ENCODE data around the gene RIPK1. TPM values are rescaled to one million over a fixed set of nuclear protein-coding genes. Genes with fewer than 3 reads are reported as not detected.
A peak's percentile ranks its signal among the peaks of the same experiment; 100 is the strongest.

Gene RIPK1
- total and polyA plus RNA-seq, 9 of the 15 experiments (the other 6 are each of a cell fraction or from before 2014, with no cell fraction given) = 3.8 to 24.9 (median 17.7) TPM

DNA sequence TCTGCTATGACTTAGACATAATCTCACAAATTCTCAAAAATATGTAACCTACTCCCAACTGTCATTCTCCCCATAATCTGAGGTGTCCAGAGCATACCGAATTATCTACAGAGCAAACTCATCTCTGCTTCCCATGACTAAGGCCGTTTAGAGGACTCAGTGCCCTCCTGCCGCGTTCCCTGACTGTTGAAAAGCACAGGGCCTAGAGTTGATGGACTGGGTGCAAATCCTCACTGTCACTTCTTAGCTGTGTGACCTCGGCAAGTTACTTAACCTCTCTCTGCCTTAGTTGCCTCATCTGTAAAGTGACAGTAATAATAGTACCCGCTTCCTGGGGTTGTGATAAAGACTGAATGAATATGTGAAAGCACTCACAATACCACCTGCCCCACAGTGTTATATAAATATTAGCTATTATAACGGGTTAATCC, 93.8 kb downstream of the RIPK1 start (continued):
- TF ChIP-seq, protein P1, sequence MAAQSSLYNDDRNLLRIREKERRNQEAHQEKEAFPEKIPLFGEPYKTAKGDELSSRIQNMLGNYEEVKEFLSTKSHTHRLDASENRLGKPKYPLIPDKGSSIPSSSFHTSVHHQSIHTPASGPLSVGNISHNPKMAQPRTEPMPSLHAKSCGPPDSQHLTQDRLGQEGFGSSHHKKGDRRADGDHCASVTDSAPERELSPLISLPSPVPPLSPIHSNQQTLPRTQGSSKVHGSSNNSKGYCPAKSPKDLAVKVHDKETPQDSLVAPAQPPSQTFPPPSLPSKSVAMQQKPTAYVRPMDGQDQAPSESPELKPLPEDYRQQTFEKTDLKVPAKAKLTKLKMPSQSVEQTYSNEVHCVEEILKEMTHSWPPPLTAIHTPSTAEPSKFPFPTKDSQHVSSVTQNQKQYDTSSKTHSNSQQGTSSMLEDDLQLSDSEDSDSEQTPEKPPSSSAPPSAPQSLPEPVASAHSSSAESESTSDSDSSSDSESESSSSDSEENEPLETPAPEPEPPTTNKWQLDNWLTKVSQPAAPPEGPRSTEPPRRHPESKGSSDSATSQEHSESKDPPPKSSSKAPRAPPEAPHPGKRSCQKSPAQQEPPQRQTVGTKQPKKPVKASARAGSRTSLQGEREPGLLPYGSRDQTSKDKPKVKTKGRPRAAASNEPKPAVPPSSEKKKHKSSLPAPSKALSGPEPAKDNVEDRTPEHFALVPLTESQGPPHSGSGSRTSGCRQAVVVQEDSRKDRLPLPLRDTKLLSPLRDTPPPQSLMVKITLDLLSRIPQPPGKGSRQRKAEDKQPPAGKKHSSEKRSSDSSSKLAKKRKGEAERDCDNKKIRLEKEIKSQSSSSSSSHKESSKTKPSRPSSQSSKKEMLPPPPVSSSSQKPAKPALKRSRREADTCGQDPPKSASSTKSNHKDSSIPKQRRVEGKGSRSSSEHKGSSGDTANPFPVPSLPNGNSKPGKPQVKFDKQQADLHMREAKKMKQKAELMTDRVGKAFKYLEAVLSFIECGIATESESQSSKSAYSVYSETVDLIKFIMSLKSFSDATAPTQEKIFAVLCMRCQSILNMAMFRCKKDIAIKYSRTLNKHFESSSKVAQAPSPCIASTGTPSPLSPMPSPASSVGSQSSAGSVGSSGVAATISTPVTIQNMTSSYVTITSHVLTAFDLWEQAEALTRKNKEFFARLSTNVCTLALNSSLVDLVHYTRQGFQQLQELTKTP (IDR thresholded peaks at IDR 0.05; ENCODE audit: low read depth in 1 of 2, partially characterized antibody in 2 of 2) = peak in 1 of 2 experiments; percentile 51
- TF ChIP-seq ZNF316 (IDR thresholded peaks at IDR 0.05) (peak; percentile 93), FUS (optimal IDR thresholded peaks at IDR 0.05; ENCODE audit: low read depth, low read length) (no peak), ZNF184 (CRISPR knock-in tag; IDR thresholded peaks at IDR 0.05) (no peak), ZNF175 (CRISPR knock-in tag; IDR thresholded peaks at IDR 0.05; ENCODE audit: low read depth) (no peak), SAFB (IDR thresholded peaks at IDR 0.05; ENCODE audit: borderline replicate concordance, low read depth, low read length) (no peak), RHOXF2B (CRISPR knock-in tag; conservative IDR thresholded peaks at IDR 0.05) (no peak), BACH1 (tag; IDR thresholded peaks at IDR 0.05) (peak; percentile 78), ZNF436 (CRISPR knock-in tag; IDR thresholded peaks at IDR 0.05) (no peak), ZBED1 (IDR thresholded peaks at IDR 0.05) (no peak), POLR2AphosphoS2 (IDR thresholded peaks at IDR 0.05; ENCODE audit: low read length) (no peak), RFX7 (CRISPR knock-in tag; IDR thresholded peaks at IDR 0.05) (no peak), ELF1 (tag; IDR thresholded peaks at IDR 0.05) (no peak), SRSF1 (IDR thresholded peaks at IDR 0.05; ENCODE audit: low read depth, low read length) (no peak), SMARCA5 (IDR thresholded peaks at IDR 0.05) (peak; percentile 91), ZNF23 (CRISPR knock-in tag; IDR thresholded peaks at IDR 0.05) (no peak), NBN (IDR thresholded peaks at IDR 0.05; ENCODE audit: low read depth) (no peak), XRCC3 (IDR thresholded peaks at IDR 0.05) (no peak), ZFP36 (IDR thresholded peaks at IDR 0.05; ENCODE audit: low read depth, low read length, partially characterized antibody) (peak; percentile 96), MAFG (tag; conservative IDR thresholded peaks at IDR 0.05) (peak; percentile 86), ZNF384 (IDR thresholded peaks at IDR 0.05; ENCODE audit: low read depth, low read length) (no peak), SAP30 (IDR thresholded peaks at IDR 0.05; ENCODE audit: borderline replicate concordance, insufficient read depth, low read depth, low read length, poor library complexity, severe bottlenecking) (no peak)
- TF ChIP-seq, protein P2, sequence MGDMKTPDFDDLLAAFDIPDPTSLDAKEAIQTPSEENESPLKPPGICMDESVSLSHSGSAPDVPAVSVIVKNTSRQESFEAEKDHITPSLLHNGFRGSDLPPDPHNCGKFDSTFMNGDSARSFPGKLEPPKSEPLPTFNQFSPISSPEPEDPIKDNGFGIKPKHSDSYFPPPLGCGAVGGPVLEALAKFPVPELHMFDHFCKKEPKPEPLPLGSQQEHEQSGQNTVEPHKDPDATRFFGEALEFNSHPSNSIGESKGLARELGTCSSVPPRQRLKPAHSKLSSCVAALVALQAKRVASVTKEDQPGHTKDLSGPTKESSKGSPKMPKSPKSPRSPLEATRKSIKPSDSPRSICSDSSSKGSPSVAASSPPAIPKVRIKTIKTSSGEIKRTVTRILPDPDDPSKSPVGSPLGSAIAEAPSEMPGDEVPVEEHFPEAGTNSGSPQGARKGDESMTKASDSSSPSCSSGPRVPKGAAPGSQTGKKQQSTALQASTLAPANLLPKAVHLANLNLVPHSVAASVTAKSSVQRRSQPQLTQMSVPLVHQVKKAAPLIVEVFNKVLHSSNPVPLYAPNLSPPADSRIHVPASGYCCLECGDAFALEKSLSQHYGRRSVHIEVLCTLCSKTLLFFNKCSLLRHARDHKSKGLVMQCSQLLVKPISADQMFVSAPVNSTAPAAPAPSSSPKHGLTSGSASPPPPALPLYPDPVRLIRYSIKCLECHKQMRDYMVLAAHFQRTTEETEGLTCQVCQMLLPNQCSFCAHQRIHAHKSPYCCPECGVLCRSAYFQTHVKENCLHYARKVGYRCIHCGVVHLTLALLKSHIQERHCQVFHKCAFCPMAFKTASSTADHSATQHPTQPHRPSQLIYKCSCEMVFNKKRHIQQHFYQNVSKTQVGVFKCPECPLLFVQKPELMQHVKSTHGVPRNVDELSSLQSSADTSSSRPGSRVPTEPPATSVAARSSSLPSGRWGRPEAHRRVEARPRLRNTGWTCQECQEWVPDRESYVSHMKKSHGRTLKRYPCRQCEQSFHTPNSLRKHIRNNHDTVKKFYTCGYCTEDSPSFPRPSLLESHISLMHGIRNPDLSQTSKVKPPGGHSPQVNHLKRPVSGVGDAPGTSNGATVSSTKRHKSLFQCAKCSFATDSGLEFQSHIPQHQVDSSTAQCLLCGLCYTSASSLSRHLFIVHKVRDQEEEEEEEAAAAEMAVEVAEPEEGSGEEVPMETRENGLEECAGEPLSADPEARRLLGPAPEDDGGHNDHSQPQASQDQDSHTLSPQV (IDR thresholded peaks at IDR 0.05) = no peak; the same call in 1 of the 2 replicates
- TF ChIP-seq, protein P3, sequence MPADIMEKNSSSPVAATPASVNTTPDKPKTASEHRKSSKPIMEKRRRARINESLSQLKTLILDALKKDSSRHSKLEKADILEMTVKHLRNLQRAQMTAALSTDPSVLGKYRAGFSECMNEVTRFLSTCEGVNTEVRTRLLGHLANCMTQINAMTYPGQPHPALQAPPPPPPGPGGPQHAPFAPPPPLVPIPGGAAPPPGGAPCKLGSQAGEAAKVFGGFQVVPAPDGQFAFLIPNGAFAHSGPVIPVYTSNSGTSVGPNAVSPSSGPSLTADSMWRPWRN (IDR thresholded peaks at IDR 0.05; ENCODE audit: low read depth) = no peak
